Sciatic nerve (tissue), 2 donors: ENCODE measurements around the gene FUZ. TPM values are rescaled to one million over a fixed set of nuclear protein-coding genes. Genes with fewer than 3 reads are reported as not detected.
A peak's percentile ranks its signal among the peaks of the same experiment; 100 is the strongest.

Experiments
- ATAC-seq: fragments of 200-7000 bp; cut with Tn5 transposase; one replicate; pipeline ENCODE4 v1.9.1; 2020; ENCODE audit warnings: mild to moderate bottlenecking, moderate library complexity
- DNase-seq: peaks from one replicate; pipeline ENCODE4 v3.0.0-alpha.2; 2020; ENCODE audit warnings: low spot score
- intact Hi-C: fragments of 100-400 bp; cut with DNase I; formaldehyde crosslinking; loops from one replicate; pipeline ENCODE4 v1.14.2; 2022
- total RNA-seq: library from RNA; stranded (reverse); fragmentation: NEBNext Ultra II Directional; extraction: Animal tissue kit (Norgen Biotek cat#: 25700); gene quantifications from one replicate; pipeline ENCODE4 v1.2.1, GENCODE V29; 2021
- donor health status: DM: no; HTN: no; CAD: no.
- donor health status: DM: no; HTN: no; CAD: no.

Gene FUZ
- total RNA-seq, 1 donor from 2014 or later: 26.4 TPM

GRCh38 chr19:49853852-49854377, 40.8 kb upstream of the FUZ start:
- no peak for ATAC-seq
- intact Hi-C loops: no loop called here
- no peak for DNase-seq

DNA sequence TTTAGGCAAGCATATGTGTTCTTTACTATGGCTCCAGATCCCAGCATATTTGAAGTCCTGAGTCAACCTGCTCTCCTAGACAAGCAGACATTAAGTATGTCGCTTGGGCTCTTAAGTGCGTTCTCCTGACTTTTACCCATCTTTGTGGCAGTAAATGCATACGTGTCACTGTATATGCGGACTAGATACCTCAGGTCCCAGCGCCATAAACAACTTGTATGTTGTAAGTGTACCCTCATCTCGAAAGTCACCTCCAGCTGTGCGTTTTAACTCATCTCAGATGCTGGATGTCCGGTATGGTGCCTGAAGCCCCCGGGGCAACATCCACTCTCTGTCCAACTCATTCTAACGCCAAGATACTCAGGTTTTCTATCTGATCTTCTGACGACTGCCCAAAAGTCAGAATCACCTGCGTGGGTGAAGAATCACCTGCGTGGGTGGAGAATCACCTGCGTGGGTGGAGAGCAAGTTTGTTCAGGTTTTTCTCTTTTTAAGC, 39.6 kb upstream of the FUZ start:
- DNase-seq: no peak
- ATAC-seq: no peak
- intact Hi-C loops: no loop called here

- ATAC-seq (no peak), DNase-seq (peak; percentile 77)
- intact Hi-C loops: no loop called here
Observed at GRCh38 chr19:49851456-49852259, 38.6 kb upstream of the FUZ start.

DNA sequence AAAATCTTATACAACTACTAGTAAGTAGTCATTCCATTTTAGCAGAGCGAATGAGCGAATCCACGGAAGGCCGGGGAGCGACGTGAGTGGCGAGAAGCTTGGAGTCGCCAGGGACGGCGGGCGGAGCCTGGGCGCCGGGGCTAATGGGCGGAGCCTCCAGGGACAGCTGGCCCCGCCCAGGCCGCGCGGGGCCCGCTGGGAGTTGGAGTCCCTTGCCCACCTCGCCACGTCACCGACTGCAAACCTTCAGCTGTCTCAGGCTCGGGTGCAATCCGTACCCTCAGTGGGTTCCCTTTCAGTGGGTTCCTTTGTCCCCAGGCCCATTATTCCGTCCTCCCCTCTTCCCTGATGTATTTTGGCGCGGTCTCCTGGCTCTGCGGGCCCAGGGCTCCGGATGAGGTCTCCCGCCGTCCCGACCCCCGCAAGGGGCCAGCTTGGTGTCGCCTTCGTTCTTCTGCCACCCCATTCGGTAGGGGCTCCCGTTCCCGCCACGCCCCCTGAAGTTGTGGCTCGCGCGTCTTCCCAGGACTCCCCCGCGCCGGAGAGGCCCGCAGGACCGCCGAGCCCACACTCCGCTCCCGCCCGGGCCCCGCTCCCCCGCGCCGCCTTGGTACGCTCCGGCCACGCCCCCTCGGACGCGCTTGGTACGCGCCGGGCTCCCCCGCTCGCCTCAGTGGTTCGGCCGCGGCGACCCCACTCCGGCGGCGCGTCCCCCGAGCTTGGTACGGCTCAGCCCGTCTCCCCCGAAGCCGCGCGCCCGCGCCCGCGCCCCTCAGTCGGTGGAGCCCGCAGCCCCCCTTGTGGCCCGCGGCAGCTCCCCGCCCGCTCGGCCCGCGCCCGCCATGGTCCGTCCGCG, 37.6 kb upstream of the FUZ start, which contains the start of gene PTOV1:
PTOV1 (plus strand) TSS at position 673 of the 856 bp plus-strand sequence.
- intact Hi-C loops: no loop called here
- DNase-seq: peak; percentile 94
- ATAC-seq: peak; percentile 97

- peak; percentile 10 for ATAC-seq
- no peak for DNase-seq
- intact Hi-C loops: no loop called here
Observed at GRCh38 chr19:49850221-49850486, 37.1 kb upstream of the FUZ start.

DNA sequence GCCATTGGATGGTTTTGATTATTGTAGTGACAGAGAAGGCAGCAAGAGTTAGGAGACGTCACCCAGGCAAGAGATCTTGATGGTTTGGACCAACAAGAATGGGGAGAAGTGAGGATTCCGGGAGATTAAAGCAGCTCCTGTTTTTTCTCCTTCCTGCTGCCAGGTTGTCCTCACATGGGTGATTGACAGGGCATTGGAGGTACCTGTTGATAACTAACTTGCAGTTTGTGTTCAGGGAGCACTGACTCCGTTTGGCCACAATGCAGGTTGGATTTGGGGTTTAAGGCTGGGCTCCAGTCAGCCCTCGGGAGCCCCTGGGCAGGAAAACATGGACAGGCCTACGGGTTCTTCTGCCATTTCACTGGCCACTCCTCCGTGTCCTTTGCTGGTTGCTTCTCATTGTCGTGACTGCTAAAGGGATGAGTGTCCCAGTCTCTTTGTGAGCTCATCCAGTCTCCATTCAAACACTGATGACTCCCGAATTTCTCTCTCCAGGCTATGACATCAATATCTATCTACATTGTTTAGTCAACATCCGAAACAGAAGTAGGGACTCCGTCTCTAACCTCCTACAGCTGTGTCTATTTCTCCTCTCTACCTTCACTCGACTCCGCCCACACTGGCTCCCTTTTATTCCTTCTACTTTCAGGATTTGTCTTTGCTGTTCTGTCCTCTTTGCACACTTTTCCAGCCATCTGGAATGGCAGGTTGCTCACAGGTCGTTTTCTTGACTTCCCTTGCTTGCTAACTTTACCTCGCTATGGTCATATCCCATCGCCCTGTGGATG, 36.5 kb upstream of the FUZ start:
- no peak for ATAC-seq
- intact Hi-C loops: no loop called here
- no peak for DNase-seq

DNA sequence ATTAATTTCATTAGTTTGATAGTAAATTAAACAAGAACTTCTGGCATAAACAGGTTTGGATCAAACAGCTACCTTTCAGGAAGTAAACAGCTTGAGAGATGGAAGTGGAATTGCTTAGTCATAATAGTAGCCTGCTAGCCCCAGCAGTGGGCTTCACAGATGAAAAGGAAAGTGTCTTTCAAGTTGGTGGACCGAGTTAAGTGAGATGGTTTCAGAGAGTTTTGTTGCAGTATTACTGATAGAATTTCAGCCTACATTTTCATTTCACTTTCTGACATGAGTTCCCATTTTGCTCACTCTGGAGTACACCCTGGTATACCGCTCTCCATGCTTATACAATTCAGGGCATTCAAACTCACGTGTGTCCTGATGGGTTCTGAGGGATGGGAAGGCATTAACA, 35.8 kb upstream of the FUZ start:
- ATAC-seq (no peak), DNase-seq (no peak)
- intact Hi-C loops: no loop called here

GRCh38 chr19:49847731-49848696, 34.9 kb upstream of the FUZ start:
- intact Hi-C loops: loop anchor here (1.0 kb wide), 1 partner anchor 22 kb away; no protein-coding TSS in a partner anchor
- DNase-seq (no peak), ATAC-seq (no peak)

DNA sequence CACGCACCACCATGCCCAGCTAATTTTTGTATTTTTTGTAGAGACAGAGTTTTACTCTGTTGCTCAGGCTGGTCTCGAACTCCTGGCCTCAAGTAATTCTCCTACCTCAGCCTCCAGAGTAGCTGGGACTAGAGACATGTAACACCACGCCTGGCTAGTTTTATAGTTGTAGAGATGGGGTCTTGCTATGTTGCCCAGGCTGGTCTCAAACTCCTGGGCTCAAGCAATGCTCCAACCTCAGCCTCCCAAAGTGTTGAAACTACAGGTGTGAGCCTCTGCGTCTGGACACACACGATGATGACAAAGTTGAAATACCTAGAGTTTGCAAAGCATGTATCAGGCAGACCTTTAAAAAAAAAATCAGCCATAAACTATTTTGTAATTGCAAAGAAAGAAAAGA, 33.3 kb upstream of the FUZ start:
- ATAC-seq (no peak), DNase-seq (no peak)
- intact Hi-C loops: no loop called here

- DNase-seq (no peak), ATAC-seq (no peak)
- intact Hi-C loops: no loop called here
Observed at GRCh38 chr19:49845414-49845813, 32.3 kb upstream of the FUZ start.

- DNase-seq (no peak), ATAC-seq (no peak)
- intact Hi-C loops: no loop called here
Observed at GRCh38 chr19:49844138-49845095, 31.3 kb upstream of the FUZ start.

DNA sequence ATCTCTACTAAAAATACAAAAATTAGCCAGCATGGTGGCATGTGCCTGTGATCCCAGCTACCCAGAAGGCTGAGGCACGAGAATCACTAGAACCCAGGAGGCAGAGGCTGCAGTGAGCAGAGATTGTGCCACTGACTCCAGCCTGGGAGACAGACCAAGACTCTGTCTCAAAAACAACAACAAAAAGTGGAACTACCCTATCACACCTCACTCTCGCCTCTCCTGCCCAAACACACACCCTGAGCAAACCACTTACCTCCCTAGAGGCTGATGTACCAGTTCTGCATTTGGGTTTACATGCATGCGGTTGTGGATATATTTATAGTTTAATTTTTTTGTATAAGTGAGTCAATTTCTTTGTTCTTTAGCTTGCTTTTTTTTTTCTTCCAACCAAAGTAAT, 30.2 kb upstream of the FUZ start:
- intact Hi-C loops: no loop called here
- no peak for ATAC-seq

DNA sequence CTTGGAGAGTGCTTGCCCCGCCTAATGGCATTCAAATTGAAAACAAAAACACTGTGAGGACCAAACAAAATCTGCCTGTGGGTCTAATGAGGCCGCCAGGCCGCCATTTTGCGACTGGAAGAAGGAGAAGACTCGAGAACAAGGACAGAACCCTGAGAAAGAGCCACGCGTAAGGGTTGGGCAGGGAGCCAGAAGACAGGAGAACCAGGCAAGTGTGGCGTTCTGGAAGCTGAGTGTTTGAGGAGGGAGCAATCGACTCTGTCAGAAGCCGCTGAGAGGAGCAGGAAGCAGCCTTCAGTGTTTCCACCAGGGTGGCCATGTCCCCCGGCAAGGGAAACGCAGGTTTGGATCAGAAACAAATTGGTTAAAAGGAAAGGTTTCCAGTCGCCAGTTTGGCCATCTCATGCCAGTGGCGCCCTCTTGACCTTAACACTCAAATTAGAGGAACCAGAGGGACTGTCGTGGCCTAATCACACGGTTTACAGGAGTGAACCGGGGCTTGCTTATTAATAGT, 27.7 kb upstream of the FUZ start:
- DNase-seq: no peak
- intact Hi-C loops: no loop called here
- ATAC-seq: no peak

More for the DNA sequence above, 30.2 kb upstream of the FUZ start:
- no peak for DNase-seq

DNA sequence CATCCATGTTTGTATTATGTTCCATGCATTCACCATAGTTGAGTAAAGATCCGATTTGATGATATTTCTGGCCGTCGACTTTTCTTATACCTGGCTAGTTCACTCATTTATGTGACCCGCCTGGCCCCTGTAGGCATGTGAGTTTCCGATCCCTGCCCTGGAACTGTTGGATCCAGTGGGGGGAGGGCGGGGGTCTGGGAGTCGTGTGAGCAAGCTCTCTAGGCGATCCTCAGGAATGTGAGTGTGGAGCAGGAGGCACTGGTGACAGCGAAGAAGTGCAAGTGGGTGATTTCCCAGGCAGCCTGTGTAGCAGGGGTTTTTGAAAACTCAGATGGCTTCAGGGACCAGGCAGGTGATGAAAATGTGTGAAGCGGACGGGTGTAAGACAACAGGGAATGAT, 27.2 kb upstream of the FUZ start:
- intact Hi-C loops: no loop called here
- DNase-seq (no peak), ATAC-seq (no peak)

DNA sequence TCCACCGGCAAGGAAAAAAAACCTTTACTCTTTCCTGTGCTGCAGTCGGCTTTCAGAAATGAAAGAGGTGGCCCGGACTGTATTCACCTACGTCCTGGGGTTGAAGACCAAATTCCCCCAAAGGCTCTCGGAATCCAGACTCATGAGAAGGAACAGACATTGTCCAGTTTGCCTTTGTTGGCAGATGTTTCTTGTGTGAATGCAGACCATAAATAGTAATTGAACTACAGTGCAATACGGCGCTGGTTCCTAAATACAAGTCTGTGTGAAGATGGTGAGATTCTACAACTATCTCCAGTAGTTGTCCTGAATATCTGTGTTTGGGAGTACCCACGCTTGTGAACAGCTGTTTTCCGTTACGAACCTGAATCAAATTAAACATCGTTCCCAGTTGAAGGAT, 26.6 kb upstream of the FUZ start:
- ATAC-seq (no peak), DNase-seq (no peak)
- intact Hi-C loops: no loop called here

DNA sequence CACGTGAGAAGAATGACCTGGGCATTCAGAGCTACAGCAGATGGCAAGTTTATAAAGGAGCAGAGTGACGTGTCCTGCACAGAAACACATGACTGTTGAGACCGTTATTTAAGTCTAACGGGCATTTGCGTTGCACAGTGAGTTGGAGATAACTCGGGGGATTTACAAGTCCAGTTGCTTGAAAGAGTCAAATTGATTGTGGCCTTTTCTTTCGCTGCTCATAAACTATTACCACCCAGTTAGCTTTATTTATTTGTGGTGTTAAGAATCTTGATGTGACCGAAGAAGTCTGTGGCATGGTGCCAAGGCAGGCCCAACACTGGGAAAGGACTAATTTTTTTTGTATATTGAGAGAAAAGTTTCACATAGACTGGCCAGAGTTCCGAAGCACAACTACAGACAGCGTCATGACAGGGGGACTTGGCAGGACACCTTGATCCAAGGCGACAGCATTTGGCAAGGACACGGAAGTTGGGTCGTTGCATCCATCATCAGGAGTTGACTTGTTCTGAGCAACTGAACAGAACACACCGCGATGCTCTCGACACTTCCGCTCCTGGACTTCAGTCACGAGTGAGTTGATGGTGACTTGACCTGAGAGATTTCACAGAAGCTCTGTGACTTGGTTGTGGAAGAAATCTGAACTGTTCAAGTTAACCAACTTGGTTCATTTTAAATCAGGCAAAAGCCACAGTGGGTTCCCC, 25.9 kb upstream of the FUZ start:
- ATAC-seq: no peak
- no peak for DNase-seq
- intact Hi-C loops: no loop called here
